ENCODE measurements around the gene P2RY6. TPM values are rescaled to one million over a fixed set of nuclear protein-coding genes. Genes with fewer than 3 reads are reported as not detected.

P2RY6 gene
- total RNA-seq, 1 experiment from 2014 or later: not detected

GRCh38 chr11:73299751-73300150 is 27.6 kb downstream of the P2RY6 start:
- in situ Hi-C loops (cut with HindIII; ENCODE audit: low pct_unique_long_range_greater_than_20kb, low sequenced_read_pairs): no loop called here
- DNase-seq (ENCODE audit: low read depth, low spot score): no peak

- in situ Hi-C loops (cut with HindIII; ENCODE audit: low pct_unique_long_range_greater_than_20kb, low sequenced_read_pairs): no loop called here
- DNase-seq (ENCODE audit: low read depth, low spot score): peak; percentile 27
These were observed 34.1 kb downstream of the P2RY6 start for GRCh38 chr11:73306069-73306841.

GRCh38 chr11:73306977-73307322 is 34.8 kb downstream of the P2RY6 start:
- in situ Hi-C loops (cut with HindIII; ENCODE audit: low pct_unique_long_range_greater_than_20kb, low sequenced_read_pairs): no loop called here
- DNase-seq (ENCODE audit: low read depth, low spot score): no peak

- in situ Hi-C loops (cut with HindIII; ENCODE audit: low pct_unique_long_range_greater_than_20kb, low sequenced_read_pairs): no loop called here
- DNase-seq (ENCODE audit: low read depth, low spot score): peak; percentile 99
These were observed 35.3 kb downstream of the P2RY6 start for GRCh38 chr11:73307323-73308002.

GRCh38 chr11:73308003-73308960 is 36.1 kb downstream of the P2RY6 start, which contains the start of gene ARHGEF17:
Gene ARHGEF17, plus strand, starts transcription at chr11:73308276. Its CDS starts 363 bp downstream, at chr11:73308639.
- in situ Hi-C loops (cut with HindIII; ENCODE audit: low pct_unique_long_range_greater_than_20kb, low sequenced_read_pairs): no loop called here
- peak; percentile 73 for DNase-seq (ENCODE audit: low read depth, low spot score)

GRCh38 chr11:73308961-73309919 is 37.1 kb downstream of the P2RY6 start:
- in situ Hi-C loops (cut with HindIII; ENCODE audit: low pct_unique_long_range_greater_than_20kb, low sequenced_read_pairs): no loop called here
- peak; percentile 44 for DNase-seq (ENCODE audit: low read depth, low spot score)

GRCh38 chr11:73310076-73310475 is 37.9 kb downstream of the P2RY6 start:
- in situ Hi-C loops (cut with HindIII; ENCODE audit: low pct_unique_long_range_greater_than_20kb, low sequenced_read_pairs): no loop called here
- no peak for DNase-seq (ENCODE audit: low read depth, low spot score)

GRCh38 chr11:73310661-73311393 is 38.7 kb downstream of the P2RY6 start:
- DNase-seq (ENCODE audit: low read depth, low spot score): no peak
- in situ Hi-C loops (cut with HindIII; ENCODE audit: low pct_unique_long_range_greater_than_20kb, low sequenced_read_pairs): no loop called here

- in situ Hi-C loops (cut with HindIII; ENCODE audit: low pct_unique_long_range_greater_than_20kb, low sequenced_read_pairs): no loop called here
- no peak for DNase-seq (ENCODE audit: low read depth, low spot score)
These were observed 39.3 kb downstream of the P2RY6 start for GRCh38 chr11:73311394-73311869.

- in situ Hi-C loops (cut with HindIII; ENCODE audit: low pct_unique_long_range_greater_than_20kb, low sequenced_read_pairs): no loop called here
- no peak for DNase-seq (ENCODE audit: low read depth, low spot score)
These were observed 39.9 kb downstream of the P2RY6 start for GRCh38 chr11:73312036-73312435.

GRCh38 chr11:73312851-73313327 is 40.8 kb downstream of the P2RY6 start:
- no peak for DNase-seq (ENCODE audit: low read depth, low spot score)
- in situ Hi-C loops (cut with HindIII; ENCODE audit: low pct_unique_long_range_greater_than_20kb, low sequenced_read_pairs): no loop called here

- DNase-seq (ENCODE audit: low read depth, low spot score): peak; percentile 40
- in situ Hi-C loops (cut with HindIII; ENCODE audit: low pct_unique_long_range_greater_than_20kb, low sequenced_read_pairs): no loop called here
These were observed 41.5 kb downstream of the P2RY6 start for GRCh38 chr11:73313652-73314051.

- peak; percentile 86 for DNase-seq (ENCODE audit: low read depth, low spot score)
- in situ Hi-C loops (cut with HindIII; ENCODE audit: low pct_unique_long_range_greater_than_20kb, low sequenced_read_pairs): no loop called here
These were observed 42.2 kb downstream of the P2RY6 start for GRCh38 chr11:73314117-73314961.

- in situ Hi-C loops (cut with HindIII; ENCODE audit: low pct_unique_long_range_greater_than_20kb, low sequenced_read_pairs): no loop called here
- no peak for DNase-seq (ENCODE audit: low read depth, low spot score)
These were observed 43.3 kb downstream of the P2RY6 start for GRCh38 chr11:73315293-73316020.

GRCh38 chr11:73316422-73316821 is 44.3 kb downstream of the P2RY6 start:
- DNase-seq (ENCODE audit: low read depth, low spot score): no peak
- in situ Hi-C loops (cut with HindIII; ENCODE audit: low pct_unique_long_range_greater_than_20kb, low sequenced_read_pairs): no loop called here
